PC-9 (cell line): ENCODE measurements around the gene SHE. TPM values are rescaled to one million over a fixed set of nuclear protein-coding genes. Genes with fewer than 3 reads are reported as not detected.
A peak's percentile ranks its signal among the peaks of the same experiment; 100 is the strongest.

ENCODE experiments used
- BruUV-seq: library from RNA; stranded (reverse); fragments of 400-500 nt; replicated peaks from 2 replicates; lab custom pipeline; 2021; lab: Mats Ljungman, UMichigan
- CTCF ChIA-PET: fragments of 300-600 bp; sonication (Branson Sonifier 250); formaldehyde crosslinking; loops from one replicate; lab custom pipeline; 2022; ENCODE audit warnings: antibody characterized with exemption; lab: Charles Lee
- POLR2A ChIA-PET: fragments of 300-600 bp; sonication (Branson Sonifier 250); formaldehyde crosslinking; loops from one replicate; lab custom pipeline; 2022; ENCODE audit warnings: antibody characterized with exemption; ENCODE audit not compliant: unreplicated experiment; lab: Charles Lee
- DNase-seq, 2 experiments: peaks; one replicate each; pipeline versions ENCODE4 v3.0.0 to v3.0.0-alpha.2; 2015 to 2022; ENCODE audit warnings: mixed read lengths in 1 of 2
- H2AFZ ChIP-seq: fragments of 200-600 bp; sonication (generic); 2 replicates; pipeline ENCODE4 v1.8.1; 2017; ENCODE audit warnings: antibody characterized with exemption
- H3F3A ChIP-seq: fragments of 200-600 bp; sonication (generic); 2 replicates; pipeline ENCODE4 v1.8.1; 2017; ENCODE audit warnings: antibody characterized with exemption, mild to moderate bottlenecking, low read depth; ENCODE audit not compliant: insufficient read depth
- H3K27ac ChIP-seq: fragments of 200-600 bp; sonication (generic); 2 replicates; pipeline ENCODE4 v1.6.1; 2016; ENCODE audit warnings: mixed run types
- H3K27me3 ChIP-seq: fragments of 200-600 bp; sonication (generic); 2 replicates; pipeline ENCODE4 v1.6.1; 2016; ENCODE audit warnings: low read depth, mixed run types; ENCODE audit not compliant: insufficient read depth
- H3K36me3 ChIP-seq: fragments of 200-600 bp; sonication (generic); 2 replicates; pipeline ENCODE4 v1.6.1; 2016; ENCODE audit warnings: low read depth, mixed run types
- H3K4me1 ChIP-seq: fragments of 200-600 bp; sonication (generic); replicated peaks from 2 replicates; pipeline ENCODE4 v1.6.1; 2016; ENCODE audit warnings: mixed run types; ENCODE audit not compliant: insufficient read depth
- H3K4me2 ChIP-seq: fragments of 200-600 bp; sonication (generic); 2 replicates; pipeline ENCODE4 v1.6.1; 2017; ENCODE audit warnings: mixed run types
- H3K4me3 ChIP-seq: fragments of 200-600 bp; sonication (generic); 2 replicates; pipeline ENCODE4 v1.6.1; 2016; ENCODE audit warnings: mixed run types
- H3K79me2 ChIP-seq: fragments of 200-600 bp; sonication (generic); 2 replicates; pipeline ENCODE4 v1.6.1; 2017; ENCODE audit warnings: low read depth, mixed run types
- H3K9me2 ChIP-seq: fragments of 200-600 bp; sonication (generic); 2 replicates; pipeline ENCODE4 v1.8.1; 2017; ENCODE audit warnings: mild to moderate bottlenecking; ENCODE audit not compliant: insufficient read depth
- H3K9me3 ChIP-seq: fragments of 200-600 bp; sonication (generic); 2 replicates; pipeline ENCODE4 v1.8.1; 2016; ENCODE audit warnings: low read depth; ENCODE audit not compliant: insufficient read depth
- H4K20me1 ChIP-seq: fragments of 200-600 bp; sonication (generic); 2 replicates; pipeline ENCODE4 v1.8.1; 2017; ENCODE audit not compliant: insufficient read depth
- CTCF ChIP-seq: fragments of 200-600 bp; sonication (generic); conservative IDR thresholded peaks from 2 replicates; pipeline ENCODE4 v1.6.1; 2017; ENCODE audit warnings: mixed run types, antibody characterized with exemption, mild to moderate bottlenecking, moderate library complexity
- EZH2 ChIP-seq: fragments of 200-600 bp; sonication (generic); IDR thresholded peaks from 2 replicates; pipeline ENCODE4 v1.8.0; 2017; ENCODE audit warnings: antibody characterized with exemption, low read depth
- intact Hi-C: fragments of 100-400 bp; cut with micrococcal nuclease; formaldehyde crosslinking; loops from one replicate; pipeline ENCODE4 v1.10.0; 2022; ENCODE audit not compliant: unreplicated experiment
- total RNA-seq: library from RNA; stranded (reverse); gene quantifications from 2 replicates; pipeline ENCODE4 v1.2.3, GENCODE V29; 2021

Gene SHE
- total RNA-seq, 1 experiment from 2014 or later = not detected

GRCh38 chr1:154479764-154480421 is 22.3 kb downstream of the SHE start:
- Histone ChIP-seq H3K27me3 (no peaks in the 10 kb centered on the region), H3K27ac (no peak overlapping the region), H3K79me2 (no peaks in the 10 kb centered on the region), H3K4me2 (peak overlapping the region; percentile 7; the same call in 1 of the 2 replicates), H3K4me3 (no peak overlapping the region), H3K9me2 (no peaks in the 10 kb centered on the region), H3K9me3 (no peaks in the 10 kb centered on the region), H3K36me3 (no peaks in the 10 kb centered on the region), H3F3A (peaks cover 25% of the 10 kb centered on the region), H3K4me1 (0 out of 2 replicates have a peak, but pooled peaks cover 12% of the 10 kb centered on the region), H4K20me1 (no peaks in the 10 kb centered on the region), H2AFZ (no peak overlapping the region)
- ChIA-PET POLR2A (interaction anchor here (0.6 kb wide), 1 partner anchor 605 kb away, joined by 3 read pairs; no protein-coding TSS in a partner anchor), CTCF (interaction anchor here (0.5 to 2.6 kb wide), 3 partner anchors 67 to 394 kb away, joined by 3 to 12 read pairs (median 7); no protein-coding TSS in a partner anchor)
- TF ChIP-seq CTCF (peak; percentile 97), EZH2 (no peak)
- peak; percentile 65 to 71 for DNase-seq
- BruUV-seq = no TSS peak
- intact Hi-C loops = loop anchor here (1.0 to 10.0 kb wide), 6 partner anchors 61 to 395 kb away; partner anchors contain the start of genes HAX1 and KCNN3

- TF ChIP-seq CTCF = peak; percentile 55; the same call in 1 of the 2 replicates
- no peak for TF ChIP-seq EZH2
- no TSS peak for BruUV-seq
- peaks cover 18% of the 10 kb centered on the region for H3F3A ChIP-seq
- H3K4me1 ChIP-seq = 0 out of 2 replicates have a peak, but pooled peaks cover 12% of the 10 kb centered on the region
- peak; percentile 18 to 51 for DNase-seq
- intact Hi-C loops = loop anchor here (1.0 to 5.0 kb wide), 5 partner anchors 60 to 281 kb away; partner anchors contain the start of genes HAX1 and IL6R
- no peak overlapping the region for H3K27ac ChIP-seq
- no peaks in the 10 kb centered on the region for H3K9me3 ChIP-seq
- no peaks in the 10 kb centered on the region for H3K36me3 ChIP-seq
- H3K27me3 ChIP-seq = no peaks in the 10 kb centered on the region
- no peak overlapping the region for H2AFZ ChIP-seq
- ChIA-PET POLR2A (interaction anchor here (0.6 kb wide), 1 partner anchor 476 kb away, joined by 5 read pairs; no protein-coding TSS in a partner anchor), CTCF (interaction anchor here (0.5 to 0.6 kb wide), 4 partner anchors 41 to 597 kb away, joined by 3 to 19 read pairs (median 9); no protein-coding TSS in a partner anchor)
- H4K20me1 ChIP-seq = no peaks in the 10 kb centered on the region
- H3K79me2 ChIP-seq = no peaks in the 10 kb centered on the region
- H3K9me2 ChIP-seq = no peaks in the 10 kb centered on the region
- no peak overlapping the region for H3K4me2 ChIP-seq
- no peak overlapping the region for H3K4me3 ChIP-seq
Observed at GRCh38 chr1:154478639-154479038, 23.6 kb downstream of the SHE start.

GRCh38 chr1:154478013-154478412 is 24.2 kb downstream of the SHE start:
- H3K36me3 ChIP-seq = no peaks in the 10 kb centered on the region
- no peak overlapping the region for H2AFZ ChIP-seq

More at GRCh38 chr1:154478013-154478412, 24.2 kb downstream of the SHE start:
- Histone ChIP-seq H3F3A (peaks cover 18% of the 10 kb centered on the region), H3K27me3 (no peaks in the 10 kb centered on the region), H3K27ac (no peak overlapping the region), H3K4me2 (no peak overlapping the region), H3K9me3 (no peaks in the 10 kb centered on the region), H4K20me1 (no peaks in the 10 kb centered on the region), H3K4me3 (no peak overlapping the region), H3K4me1 (0 out of 2 replicates have a peak, but pooled peaks cover 12% of the 10 kb centered on the region), H3K79me2 (no peaks in the 10 kb centered on the region), H3K9me2 (no peaks in the 10 kb centered on the region)
- DNase-seq = no peak
- TF ChIP-seq EZH2 = no peak
- no peak for TF ChIP-seq CTCF
- BruUV-seq = no TSS peak
- ChIA-PET POLR2A (no interaction called here), CTCF (interaction anchor here (0.6 kb wide), 1 partner anchor 282 kb away, joined by 15 read pairs; no protein-coding TSS in a partner anchor)
- intact Hi-C loops = loop anchor here (1.0 to 5.0 kb wide), 5 partner anchors 59 to 281 kb away; partner anchors contain the start of genes HAX1 and IL6R
